SJCRH30 (cell line): ENCODE results near the gene DCAF8. TPM values are rescaled to one million over a fixed set of nuclear protein-coding genes. Genes with fewer than 3 reads are reported as not detected.

ENCODE experiments used
- DNase-seq, 2 experiments: peaks; one replicate each; pipeline ENCODE4 v3.0.0-alpha.2; 2015 to 2020
- H3K27ac ChIP-seq: fragments of 250-450 bp; sonication (Bioruptor Pico); 2 replicates; pipeline ENCODE4 v1.5.1; 2020; ENCODE audit warnings: mild to moderate bottlenecking, moderate library complexity
- H3K27me3 ChIP-seq: fragments of 250-450 bp; sonication (Bioruptor Pico); 2 replicates; pipeline ENCODE4 v1.5.1; 2020; ENCODE audit warnings: mild to moderate bottlenecking, moderate library complexity
- H3K36me3 ChIP-seq: fragments of 250-450 bp; sonication (Bioruptor Pico); 2 replicates; pipeline ENCODE4 v1.5.1; 2020; ENCODE audit warnings: mild to moderate bottlenecking, moderate library complexity
- H3K4me1 ChIP-seq: fragments of 250-450 bp; sonication (Bioruptor Pico); 2 replicates; pipeline ENCODE4 v1.5.1; 2020; ENCODE audit warnings: mild to moderate bottlenecking, moderate library complexity
- H3K4me3 ChIP-seq: fragments of 250-450 bp; sonication (Bioruptor Pico); 2 replicates; pipeline ENCODE4 v1.5.1; 2020; ENCODE audit warnings: mild to moderate bottlenecking, moderate library complexity
- H3K9me3 ChIP-seq: fragments of 250-450 bp; sonication (Bioruptor Pico); replicated peaks from 2 replicates; pipeline ENCODE4 v1.5.1; 2020; ENCODE audit warnings: mild to moderate bottlenecking, moderate library complexity
- total RNA-seq: library from RNA; depleted of rRNA; stranded (reverse); fragments of >200 nt; shearing (Covaris generic); gene quantifications from 2 replicates; pipeline ENCODE4 v1.2.3, GENCODE V29; 2014

Gene DCAF8
- total RNA-seq, 1 experiment from 2014 or later: 53.6 TPM

DNA sequence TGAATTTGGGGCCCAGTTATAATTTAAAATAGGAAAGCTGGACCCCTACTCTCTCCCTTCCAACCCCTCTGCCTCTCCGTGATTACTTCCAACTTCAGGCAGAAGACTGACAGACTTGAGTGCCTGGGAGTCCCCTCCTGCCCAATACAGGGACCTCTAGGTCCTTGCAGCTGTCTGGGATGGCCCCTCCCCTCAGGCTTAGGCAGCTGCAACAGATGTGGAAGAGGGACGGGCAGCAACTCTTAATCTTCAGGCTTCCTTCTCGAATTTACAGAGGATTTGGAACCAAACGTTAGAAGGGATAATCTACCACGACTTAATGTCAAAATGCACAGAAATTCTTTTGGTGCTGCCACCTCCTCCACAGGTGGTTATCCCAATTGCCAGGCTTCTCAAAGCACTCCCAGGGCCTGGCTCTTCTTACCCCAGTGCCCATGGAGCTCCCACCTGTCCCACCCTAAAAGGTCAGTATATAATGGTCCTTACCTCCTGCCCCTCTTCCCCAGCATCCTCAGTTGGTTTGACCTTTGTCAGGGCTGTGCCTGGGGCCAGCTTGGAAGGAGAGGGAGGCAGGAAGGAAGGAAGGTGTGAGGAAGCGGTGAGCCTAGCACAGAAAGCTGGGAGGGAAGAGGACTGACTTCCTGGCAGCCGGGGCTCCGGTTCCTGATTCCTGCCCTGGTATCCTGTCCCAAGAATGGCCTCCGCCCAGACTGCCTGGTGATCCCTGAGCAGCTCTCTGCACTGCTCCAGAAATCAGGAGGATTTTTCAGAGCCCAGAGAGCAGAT lies 54.4 kb downstream of the DCAF8 start:
- Histone ChIP-seq H3K36me3 (peaks cover 42% of the 10 kb centered on the region), H3K9me3 (no peaks in the 10 kb centered on the region), H3K4me3 (no peak overlapping the region), H3K27ac (peak overlapping the region; percentile 32), H3K4me1 (peaks cover 33% of the 10 kb centered on the region), H3K27me3 (no peaks in the 10 kb centered on the region)
- DNase-seq: peak; percentile 76 to 86

DNA sequence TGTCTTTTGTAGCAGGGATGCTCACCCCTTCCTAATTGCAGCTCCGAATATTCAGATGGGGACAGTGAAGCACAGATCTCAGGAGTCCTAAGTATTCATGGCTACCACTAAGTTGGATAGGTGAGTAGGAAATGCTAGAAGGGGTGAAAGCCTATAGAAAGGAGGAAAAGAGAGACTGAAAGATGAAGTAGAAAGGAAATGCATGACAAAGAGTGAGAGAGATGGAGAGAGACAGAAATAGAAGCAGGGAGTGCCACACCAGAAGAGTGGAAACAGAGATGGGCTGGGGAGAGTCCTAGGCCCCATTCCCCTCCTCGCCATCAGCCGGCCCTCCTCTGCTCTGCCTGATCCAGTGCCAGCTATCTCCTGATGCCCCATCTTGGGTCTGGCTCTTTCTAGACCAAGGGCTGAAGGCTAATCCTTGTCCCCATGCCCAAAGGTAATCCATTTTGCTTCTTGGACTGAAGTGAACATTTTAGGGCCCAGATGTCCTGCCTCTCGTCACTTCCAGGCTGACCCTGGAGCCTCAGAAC lies 55.2 kb downstream of the DCAF8 start:
- peaks cover 33% of the 10 kb centered on the region for H3K4me1 ChIP-seq

DNA sequence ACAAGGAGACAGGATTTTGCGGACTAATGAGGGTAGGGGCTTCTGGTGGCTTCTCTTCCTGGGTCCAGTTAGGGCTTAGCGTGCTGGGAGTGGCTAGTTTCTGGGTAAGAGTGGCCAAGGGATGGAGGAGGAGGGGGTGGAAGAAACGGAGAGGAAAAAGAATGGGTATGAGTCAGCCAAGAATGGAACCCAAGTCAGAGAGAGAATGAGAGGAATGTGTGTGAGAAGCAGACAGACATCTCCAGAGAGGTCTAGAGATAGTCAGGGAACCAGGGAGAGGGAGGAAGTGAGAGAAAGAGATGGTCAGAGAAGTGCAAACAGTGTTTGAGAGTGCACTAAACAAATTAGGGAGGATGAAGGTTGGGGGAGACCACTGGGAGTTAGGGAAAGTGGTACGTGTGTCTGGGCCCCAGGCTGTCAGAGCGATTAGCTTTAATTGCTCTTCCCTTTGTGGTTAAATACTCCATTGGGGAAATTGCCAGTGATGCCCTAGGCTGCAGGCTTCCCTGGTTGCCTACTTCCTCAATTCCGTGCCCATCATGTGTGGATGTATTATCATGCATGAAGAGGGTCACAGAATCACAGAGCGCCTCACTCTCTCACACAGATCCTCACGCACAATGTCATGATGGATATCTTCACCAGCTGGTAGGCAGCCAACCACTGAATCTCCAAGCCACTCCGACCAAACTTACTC lies 55.8 kb downstream of the DCAF8 start:
- Histone ChIP-seq H3K27ac (peak overlapping the region; percentile 89), H3K4me1 (peaks cover 33% of the 10 kb centered on the region), H3K9me3 (no peaks in the 10 kb centered on the region), H3K4me3 (peak overlapping the region; percentile 99), H3K36me3 (peaks cover 30% of the 10 kb centered on the region), H3K27me3 (no peaks in the 10 kb centered on the region)
- peak in 1 of 2 experiments; percentile 22 for DNase-seq

More for the DNA sequence above, 55.2 kb downstream of the DCAF8 start:
- peaks cover 36% of the 10 kb centered on the region for H3K36me3 ChIP-seq
- no peaks in the 10 kb centered on the region for H3K27me3 ChIP-seq
- DNase-seq: no peak
- H3K27ac ChIP-seq: peak overlapping the region; percentile 32
- H3K9me3 ChIP-seq: no peaks in the 10 kb centered on the region
- H3K4me3 ChIP-seq: no peak overlapping the region

DNA sequence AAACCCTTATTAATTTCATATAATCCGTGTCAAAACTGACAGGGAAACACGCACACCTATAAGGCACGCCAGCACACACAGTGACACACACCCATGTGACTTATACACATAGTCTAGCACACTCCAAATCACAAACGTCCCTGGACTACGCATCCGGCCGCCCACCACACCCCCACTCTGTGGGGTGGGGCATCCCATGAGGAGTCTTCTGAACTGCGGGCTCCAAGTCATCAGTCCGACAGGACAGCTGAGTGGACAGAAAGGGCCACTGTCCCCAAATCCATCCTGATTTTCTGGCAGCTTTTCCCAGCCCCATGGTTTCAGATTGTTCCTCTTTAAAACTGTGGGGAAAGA lies 56.3 kb downstream of the DCAF8 start:
- peaks cover 33% of the 10 kb centered on the region for H3K4me1 ChIP-seq
- H3K9me3 ChIP-seq: no peaks in the 10 kb centered on the region
- H3K27me3 ChIP-seq: no peaks in the 10 kb centered on the region
- peak overlapping the region; percentile 89 for H3K27ac ChIP-seq
- peak; percentile 44 to 50 for DNase-seq
- H3K36me3 ChIP-seq: peaks cover 24% of the 10 kb centered on the region
- peak overlapping the region; percentile 99 for H3K4me3 ChIP-seq

DNA sequence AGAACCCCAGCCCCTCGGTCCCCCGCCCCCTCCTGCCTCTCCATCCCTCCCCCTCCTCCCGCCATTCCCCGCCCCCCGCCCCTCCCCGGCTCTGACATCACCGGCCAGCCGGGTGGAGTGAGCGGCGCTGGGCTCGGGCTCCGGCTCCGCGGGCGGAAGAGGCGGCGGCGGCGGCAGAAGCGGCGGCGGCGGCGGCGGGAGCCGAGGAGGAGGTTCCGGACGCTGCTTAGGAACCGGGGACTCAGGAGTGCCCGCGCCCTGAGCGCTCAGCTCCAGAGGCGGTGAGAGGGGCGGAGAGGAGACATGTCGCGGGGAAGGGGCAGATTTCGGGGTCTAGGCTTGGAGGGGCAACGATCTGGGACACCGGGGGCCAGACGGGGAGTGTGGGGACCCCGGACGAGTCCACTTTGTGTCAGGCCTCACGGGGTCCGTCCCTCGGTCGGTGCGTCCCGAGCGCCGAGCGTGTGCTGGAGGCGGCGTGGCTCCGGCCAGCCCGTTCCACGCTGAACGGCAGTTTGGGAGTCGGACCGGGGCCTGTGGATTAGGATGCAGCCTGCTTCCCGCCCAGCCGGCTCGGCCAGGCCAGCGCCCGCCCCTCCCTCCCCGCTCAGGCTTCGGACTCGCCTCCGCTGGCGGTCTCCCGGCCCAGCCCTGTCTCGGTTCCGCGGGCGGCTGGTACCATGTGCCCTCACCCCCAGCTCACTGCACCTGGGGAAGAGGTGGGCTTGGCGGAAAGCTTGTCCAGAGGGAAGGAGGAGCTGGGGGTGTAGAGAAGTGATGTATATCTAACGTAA lies 56.9 kb downstream of the DCAF8 start, which contains the start of gene PEA15:
Gene PEA15 (plus strand): TSS at position 143 of the 794 bp plus-strand sequence. CDS start 6,161 bp downstream, outside the sequence.
- Histone ChIP-seq H3K4me1 (peaks cover 33% of the 10 kb centered on the region), H3K27ac (peak within 1 kb of the TSS; percentile 89), H3K4me3 (peak within 1 kb of the TSS; percentile 99), H3K36me3 (peaks cover 21% of the 10 kb centered on the region), H3K27me3 (no peaks in the 10 kb centered on the region), H3K9me3 (no peaks in the 10 kb centered on the region)
- DNase-seq: peak; percentile 69 to 76

DNA sequence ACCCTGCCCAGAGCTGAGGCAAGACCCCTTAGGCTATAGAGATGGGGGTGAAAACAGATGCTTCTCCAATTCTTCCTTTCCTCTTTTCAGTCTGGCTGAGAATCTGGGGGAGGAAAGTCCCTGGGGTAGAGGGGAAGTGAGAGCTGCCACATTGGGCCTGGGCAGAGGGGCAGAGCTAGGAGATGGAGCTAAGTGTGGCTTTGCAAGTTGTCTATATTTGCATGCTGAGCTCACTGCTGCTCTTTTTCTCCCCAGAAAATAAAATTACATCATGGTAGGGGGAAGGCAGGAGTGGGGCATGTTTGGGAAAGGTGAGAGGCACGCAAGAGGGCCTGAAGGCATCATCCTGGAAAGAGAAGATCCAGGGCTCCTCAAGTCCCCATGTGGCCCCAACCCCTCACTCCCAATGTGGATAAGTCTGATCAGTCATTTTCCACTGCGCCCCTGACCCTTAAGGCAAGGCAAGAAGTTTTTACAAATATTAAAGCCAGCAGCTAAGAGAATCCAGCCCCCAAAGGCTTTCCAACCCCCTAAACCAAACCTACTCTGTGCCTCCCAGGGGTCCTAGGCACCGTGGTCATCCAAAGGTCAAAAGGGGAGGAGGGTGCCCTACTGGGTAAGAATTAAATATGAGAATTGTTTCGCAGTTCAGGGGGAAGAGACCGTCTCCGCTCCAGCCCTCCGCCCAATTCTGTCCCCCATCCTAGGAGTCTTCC lies 57.7 kb downstream of the DCAF8 start:
- Histone ChIP-seq H3K36me3 (peaks cover 16% of the 10 kb centered on the region), H3K9me3 (no peaks in the 10 kb centered on the region), H3K27me3 (no peaks in the 10 kb centered on the region), H3K27ac (no peak overlapping the region), H3K4me3 (peak overlapping the region; percentile 99), H3K4me1 (peaks cover 33% of the 10 kb centered on the region)
- no peak for DNase-seq

DNA sequence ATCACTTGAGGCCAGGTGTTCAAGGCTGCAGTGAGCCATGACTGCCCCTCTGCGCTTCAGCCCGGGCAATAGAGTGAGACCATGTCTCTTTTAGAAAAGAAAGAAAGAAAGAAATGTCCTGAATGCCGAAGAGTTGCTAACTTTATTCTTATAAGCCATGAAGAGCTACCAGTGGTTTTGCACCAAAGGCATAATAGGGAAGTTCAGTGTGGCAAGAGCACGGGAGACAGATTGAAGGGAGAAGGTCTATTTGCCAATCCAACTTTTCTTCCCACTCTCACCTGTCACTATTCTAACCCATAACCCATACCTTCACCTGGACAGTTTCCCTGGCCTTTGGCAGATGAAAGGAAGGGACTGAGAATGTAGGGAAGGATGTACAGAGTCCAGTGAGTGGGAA lies 61.6 kb downstream of the DCAF8 start:
- peaks cover 5% of the 10 kb centered on the region; the same call in 1 of the 2 replicates for H3K4me1 ChIP-seq
- H3K27me3 ChIP-seq: no peaks in the 10 kb centered on the region
- H3K36me3 ChIP-seq: peaks cover 5% of the 10 kb centered on the region
- H3K9me3 ChIP-seq: no peaks in the 10 kb centered on the region
- no peak for DNase-seq
- H3K27ac ChIP-seq: no peak overlapping the region
- no peak overlapping the region for H3K4me3 ChIP-seq

DNA sequence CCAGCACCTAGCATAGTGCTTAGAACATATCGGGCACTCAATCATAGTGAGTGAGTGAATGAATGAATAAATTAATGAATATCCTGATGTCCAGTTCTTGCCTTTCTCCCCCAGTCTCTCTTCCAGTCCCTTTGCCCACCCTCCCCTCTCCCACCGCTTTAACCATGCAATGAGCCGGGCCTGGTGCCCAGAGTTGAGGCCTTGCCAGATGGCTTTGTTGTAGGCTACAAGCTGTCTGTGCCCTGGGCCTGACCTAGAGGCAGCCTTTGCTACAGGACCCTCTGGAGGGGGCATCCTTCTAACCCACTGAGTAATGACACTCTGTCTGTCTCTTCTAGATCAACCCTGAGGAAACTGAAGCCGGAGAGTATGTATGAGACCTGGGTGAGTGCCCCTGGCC lies 65.1 kb downstream of the DCAF8 start:
- no peaks in the 10 kb centered on the region for H3K36me3 ChIP-seq
- 0 out of 2 replicates have a peak, but pooled peaks cover 2% of the 10 kb centered on the region for H3K4me1 ChIP-seq
- no peaks in the 10 kb centered on the region for H3K27me3 ChIP-seq
- no peak overlapping the region for H3K4me3 ChIP-seq
- no peak for DNase-seq
- H3K27ac ChIP-seq: no peak overlapping the region
- no peaks in the 10 kb centered on the region for H3K9me3 ChIP-seq

DNA sequence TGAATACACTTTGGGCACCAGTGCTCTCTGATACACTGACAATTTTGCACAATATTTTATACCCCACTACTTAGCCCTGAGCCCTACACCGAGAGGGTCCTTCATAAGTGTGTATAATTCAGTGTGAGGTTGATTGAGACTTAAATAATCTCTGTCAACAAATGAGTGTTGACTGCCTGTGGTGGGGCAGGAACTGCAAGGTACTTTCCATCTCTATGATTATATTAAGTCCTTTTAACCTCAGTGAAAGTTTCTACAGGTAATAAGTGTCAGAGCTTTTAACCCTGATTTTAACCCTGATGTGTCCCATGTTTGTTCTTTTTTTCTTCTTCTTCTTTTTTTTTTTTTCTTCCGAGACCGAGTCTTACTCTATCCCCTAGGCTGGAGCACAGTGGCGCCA lies 66.2 kb downstream of the DCAF8 start:
- no peak overlapping the region for H3K27ac ChIP-seq
- H3K27me3 ChIP-seq: no peaks in the 10 kb centered on the region
- H3K4me3 ChIP-seq: no peak overlapping the region
- DNase-seq: no peak
- no peaks in the 10 kb centered on the region for H3K36me3 ChIP-seq
- H3K4me1 ChIP-seq: 0 out of 2 replicates have a peak, but pooled peaks cover 2% of the 10 kb centered on the region
- H3K9me3 ChIP-seq: no peaks in the 10 kb centered on the region

DNA sequence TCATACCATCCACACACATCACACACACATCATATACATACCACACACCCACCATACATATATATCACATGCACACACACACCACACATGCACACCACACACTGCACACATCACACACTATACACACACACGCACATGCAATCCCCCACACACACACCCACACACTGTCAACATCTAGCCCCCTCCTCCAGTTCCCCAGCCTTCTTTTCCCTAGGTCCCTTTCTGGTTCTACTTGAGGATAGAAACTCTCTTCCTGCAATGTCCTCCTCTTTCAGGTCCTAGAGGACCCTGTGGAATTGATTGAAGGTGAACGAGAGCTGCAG lies 67.7 kb downstream of the DCAF8 start:
- Histone ChIP-seq H3K4me3 (no peak overlapping the region), H3K9me3 (no peaks in the 10 kb centered on the region), H3K27me3 (no peaks in the 10 kb centered on the region), H3K4me1 (peaks cover 8% of the 10 kb centered on the region), H3K36me3 (no peaks in the 10 kb centered on the region), H3K27ac (no peak overlapping the region)
- DNase-seq: no peak

DNA sequence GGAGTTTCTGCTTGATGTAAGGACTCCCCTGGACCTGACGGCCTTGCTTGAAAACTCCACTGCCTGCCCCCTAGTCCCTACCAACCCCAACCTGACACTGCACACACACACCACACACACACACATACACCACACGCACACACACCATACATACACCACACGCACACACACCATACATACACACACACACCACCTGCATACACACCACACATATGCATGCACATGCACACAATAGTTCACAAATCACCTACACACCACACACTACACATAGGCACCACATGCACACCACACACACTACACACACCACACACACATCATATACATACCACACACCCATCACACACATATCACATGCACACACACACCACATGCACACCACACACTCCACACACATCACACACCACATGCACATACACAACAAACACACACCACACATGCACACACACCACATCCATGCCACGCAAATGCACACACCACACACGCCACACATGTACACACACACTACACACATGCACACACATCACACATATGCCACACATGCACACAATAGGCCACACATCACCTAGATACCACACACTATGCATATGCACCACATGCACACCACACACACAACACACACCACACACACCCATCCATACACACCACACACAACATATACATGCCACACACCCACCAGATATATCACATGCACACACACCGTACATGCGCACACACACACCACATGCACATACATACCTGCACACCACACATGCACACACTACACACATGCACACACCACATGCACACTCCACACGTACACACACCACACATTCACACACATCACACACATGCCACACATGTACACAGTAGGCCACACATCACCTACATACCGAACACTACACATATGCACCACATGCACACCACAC lies 68.3 kb downstream of the DCAF8 start:
- Histone ChIP-seq H3K4me3 (no peak overlapping the region), H3K27ac (peak overlapping the region; percentile 57), H3K9me3 (no peaks in the 10 kb centered on the region), H3K36me3 (no peaks in the 10 kb centered on the region), H3K27me3 (no peaks in the 10 kb centered on the region), H3K4me1 (peaks cover 13% of the 10 kb centered on the region)
- no peak for DNase-seq

DNA sequence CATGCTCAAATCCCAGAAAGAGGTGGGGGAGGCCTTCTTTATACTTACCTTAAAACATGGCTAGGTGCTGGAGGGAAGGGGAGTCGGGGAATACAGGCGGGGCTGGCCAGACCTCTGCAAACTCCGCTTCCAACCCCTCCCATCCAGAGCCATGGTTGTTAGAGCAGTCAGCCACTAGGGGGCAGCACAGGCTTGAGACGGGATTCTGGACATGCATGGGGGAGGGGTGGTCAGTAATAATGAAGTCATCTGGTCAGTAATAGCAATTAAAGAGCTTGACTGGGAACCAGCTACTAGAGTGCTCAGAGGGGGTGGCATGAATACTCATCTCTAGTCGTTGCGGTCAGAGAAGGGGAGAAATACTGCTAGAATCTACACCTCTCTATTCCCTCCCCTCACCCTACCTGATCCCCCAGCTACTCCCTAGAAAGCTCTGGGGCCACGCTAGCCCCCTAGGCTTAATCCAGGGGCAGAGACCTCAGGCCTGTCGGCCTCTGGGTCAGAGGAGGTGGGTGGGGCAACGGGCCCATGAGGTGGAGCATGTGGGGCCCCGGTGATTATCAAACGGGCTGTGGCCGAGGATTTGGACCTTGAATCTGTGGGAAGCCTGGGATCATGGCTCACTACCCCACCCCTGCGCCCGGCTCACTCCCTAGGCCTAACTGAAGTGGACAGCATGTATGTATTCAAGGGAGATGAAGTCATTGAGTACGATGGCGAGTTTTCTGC lies 69.1 kb downstream of the DCAF8 start:
- peaks cover 13% of the 10 kb centered on the region for H3K4me1 ChIP-seq
- H3K9me3 ChIP-seq: no peaks in the 10 kb centered on the region
- peak overlapping the region; percentile 25 for H3K4me3 ChIP-seq
- DNase-seq: peak; percentile 84 to 95
- H3K36me3 ChIP-seq: no peaks in the 10 kb centered on the region
- peak overlapping the region; percentile 57 for H3K27ac ChIP-seq
- H3K27me3 ChIP-seq: no peaks in the 10 kb centered on the region

DNA sequence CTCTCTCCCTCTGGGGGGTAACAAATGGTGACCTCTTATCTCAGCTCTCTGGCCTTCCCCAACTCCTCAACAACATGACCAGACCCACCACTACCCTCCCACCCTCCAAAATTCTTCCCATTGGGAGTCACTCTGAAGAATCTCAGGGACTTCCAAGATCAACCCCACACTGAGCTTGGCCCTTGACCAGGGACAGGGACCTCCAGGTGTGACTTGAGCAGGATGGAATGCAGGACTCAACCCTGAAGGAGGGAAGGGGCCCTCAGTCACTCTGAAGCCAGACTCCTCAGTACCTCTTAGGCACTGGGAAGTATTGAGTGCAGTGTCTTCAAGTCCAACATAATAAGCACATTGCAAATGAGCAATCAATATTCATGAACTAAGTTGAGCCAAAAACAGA lies 70.1 kb downstream of the DCAF8 start:
- DNase-seq: no peak
- Histone ChIP-seq H3K4me1 (peaks cover 13% of the 10 kb centered on the region), H3K27me3 (no peaks in the 10 kb centered on the region), H3K4me3 (no peak overlapping the region), H3K27ac (no peak overlapping the region), H3K36me3 (no peaks in the 10 kb centered on the region), H3K9me3 (no peaks in the 10 kb centered on the region)
